NT2/D1 (cell line): ENCODE data around the gene NOX1.

Source experiments
- SUZ12 ChIP-seq: IDR thresholded peaks from 2 replicates; pipeline ENCODE4 v1.6.1; 2011; ENCODE audit not compliant: insufficient read length, insufficient read depth; ENCODE audit errors: extremely low read depth
- YY1 ChIP-seq: IDR thresholded peaks from 2 replicates; pipeline ENCODE4 v1.6.1; 2011; ENCODE audit not compliant: insufficient read length, insufficient read depth
- ZNF274 ChIP-seq: IDR thresholded peaks from 2 replicates; pipeline ENCODE4 v1.6.1; 2011; ENCODE audit warnings: mild to moderate bottlenecking, low read depth, low read length

GRCh38 chrX:100819837-100820666, 54.1 kb downstream of the NOX1 start, which contains the start of gene CSTF2:
- TF ChIP-seq SUZ12 (no peak), YY1 (peak; percentile 66), ZNF274 (no peak)
